MCF 10A (cell line): Measurements from ENCODE around the gene CFD. TPM values are rescaled to one million over a fixed set of nuclear protein-coding genes. Genes with fewer than 3 reads are reported as not detected.
A peak's percentile ranks its signal among the peaks of the same experiment; 100 is the strongest.

Experiments used
- BruUV-seq: library from RNA; stranded (reverse); fragments of 400-500 nt; replicated peaks from 2 replicates; lab custom pipeline; 2021; lab: Mats Ljungman, UMichigan
- CTCF ChIA-PET: fragments of 300-600 bp; sonication (Branson Sonifier 250); formaldehyde crosslinking; extraction: SDS; loops from one replicate; lab custom pipeline; 2021; ENCODE audit warnings: antibody characterized with exemption, inconsistent platforms; lab: Yijun Ruan, JAX
- POLR2A ChIA-PET: fragments of 300-600, 350-650 bp; sonication (Branson Sonifier 250); formaldehyde crosslinking; extraction: SDS; loops from one replicate; lab custom pipeline; 2020; ENCODE audit warnings: antibody characterized with exemption, inconsistent platforms; lab: Yijun Ruan, JAX
- DNase-seq: peaks from one replicate; pipeline ENCODE4 v3.0.0-alpha.2; 2018; ENCODE audit not compliant: unreplicated experiment
- H3K27ac Mint-ChIP-seq: one replicate; pipeline ENCODE4 v1.8.0; 2022; ENCODE audit warnings: mild to moderate bottlenecking, low read depth, mixed read lengths; ENCODE audit not compliant: unreplicated experiment
- H3K27me3 Mint-ChIP-seq: one replicate; pipeline ENCODE4 v1.8.0; 2022; ENCODE audit warnings: mixed read lengths; ENCODE audit not compliant: insufficient read depth, unreplicated experiment
- H3K36me3 Mint-ChIP-seq: one replicate; pipeline ENCODE4 v1.8.0; 2022; ENCODE audit warnings: mild to moderate bottlenecking, moderate library complexity, mixed read lengths; ENCODE audit not compliant: insufficient read depth, unreplicated experiment
- H3K4me1 Mint-ChIP-seq: one replicate; pipeline ENCODE4 v1.8.0; 2022; ENCODE audit warnings: mixed read lengths; ENCODE audit not compliant: insufficient read depth, unreplicated experiment
- H3K4me3 Mint-ChIP-seq: one replicate; pipeline ENCODE4 v1.8.0; 2022; ENCODE audit warnings: mild to moderate bottlenecking, moderate library complexity, mixed read lengths; ENCODE audit not compliant: unreplicated experiment
- H3K9me3 Mint-ChIP-seq: one replicate; pipeline ENCODE4 v1.8.0; 2022; ENCODE audit warnings: mixed read lengths; ENCODE audit not compliant: unreplicated experiment
- CTCF ChIP-seq: fragments of 200-600 bp; IDR thresholded peaks from one replicate; pipeline ENCODE4 v1.8.0; 2022; ENCODE audit warnings: antibody characterized with exemption, mild to moderate bottlenecking; ENCODE audit not compliant: unreplicated experiment
- intact Hi-C: fragments of 100-400 bp; cut with micrococcal nuclease; formaldehyde crosslinking; loops from 2 replicates; pipeline ENCODE4 v1.14.1; 2022
- total RNA-seq: library from RNA; stranded (reverse); gene quantifications from 2 replicates; pipeline ENCODE4 v1.2.3, GENCODE V29; 2022

The CFD gene
- total RNA-seq, 1 experiment from 2014 or later: 1.1 TPM

GRCh38 chr19:827314-827709 is 32.2 kb upstream of the CFD start:
- no peaks in the 10 kb centered on the region for H3K9me3 Mint-ChIP-seq
- intact Hi-C loops: no loop called here
- H3K27ac Mint-ChIP-seq: no peak overlapping the region
- TF ChIP-seq CTCF: no peak
- no peak overlapping the region for H3K4me3 Mint-ChIP-seq
- ChIA-PET POLR2A (interaction anchor here (0.7 kb wide), 1 partner anchor 11 kb away, joined by 3 read pairs; no protein-coding TSS in a partner anchor), CTCF (interaction anchor here (0.8 to 1.6 kb wide), 2 partner anchors 52 to 58 kb away, joined by 3 to 6 read pairs; no protein-coding TSS in a partner anchor)
- no peak for DNase-seq
- H3K4me1 Mint-ChIP-seq: peaks cover 6% of the 10 kb centered on the region
- BruUV-seq: no TSS peak
- H3K27me3 Mint-ChIP-seq: no peaks in the 10 kb centered on the region
- H3K36me3 Mint-ChIP-seq: no peaks in the 10 kb centered on the region

- Mint-ChIP-seq H3K9me3 (no peaks in the 10 kb centered on the region), H3K4me1 (peaks cover 6% of the 10 kb centered on the region), H3K27ac (no peak within 1 kb of the TSS), H3K4me3 (no peak within 1 kb of the TSS), H3K36me3 (no peaks in the 10 kb centered on the region), H3K27me3 (no peaks in the 10 kb centered on the region)
- CTCF ChIA-PET: no interaction called here
- no TSS peak for BruUV-seq
- intact Hi-C loops: no loop called here
- DNase-seq: peak; percentile 32
- POLR2A ChIA-PET: no interaction called here
- TF ChIP-seq CTCF: no peak
Observed at GRCh38 chr19:827710-828321, 31.6 kb upstream of the CFD start, which contains the start of gene AZU1. AZU1 (plus strand) TSS chr19:827837; CDS start chr19:827847, 10 bp downstream.

- no TSS peak for BruUV-seq
- Mint-ChIP-seq H3K36me3 (no peaks in the 10 kb centered on the region), H3K27ac (no peak overlapping the region), H3K4me1 (no peaks in the 10 kb centered on the region), H3K4me3 (no peak overlapping the region), H3K27me3 (no peaks in the 10 kb centered on the region), H3K9me3 (no peaks in the 10 kb centered on the region)
- ChIA-PET CTCF (no interaction called here), POLR2A (no interaction called here)
- intact Hi-C loops: no loop called here
- no peak for TF ChIP-seq CTCF
- DNase-seq: no peak
Observed at GRCh38 chr19:829129-829758, 30.2 kb upstream of the CFD start.
